ENCODE measurements around the gene TSEN15.

TSEN15 gene

GRCh38 chr1:184020328-184020727 is 31.2 kb upstream of the TSEN15 start:
- H3K4me1 ChIP-seq (ENCODE audit: insufficient read depth, low read length): peaks cover 15% of the 10 kb centered on the region
- no peaks in the 10 kb centered on the region for H3K36me3 ChIP-seq (ENCODE audit: insufficient read depth, low read depth, low read length)
- H3K27me3 ChIP-seq (ENCODE audit: insufficient read depth, low read length): peaks cover 5% of the 10 kb centered on the region; the same call in 1 of the 2 replicates
- no peak overlapping the region for H3K27ac ChIP-seq (ENCODE audit: low read length)
- no peak overlapping the region for H3K4me3 ChIP-seq (ENCODE audit: low read length)
- H3K9ac ChIP-seq (ENCODE audit: low read depth, low read length): no peak overlapping the region
- H3K9me3 ChIP-seq (ENCODE audit: insufficient read depth, low read depth, low read length): no peaks in the 10 kb centered on the region

- no peak overlapping the region for H3K27ac ChIP-seq (ENCODE audit: low read length)
- no peaks in the 10 kb centered on the region for H3K9me3 ChIP-seq (ENCODE audit: insufficient read depth, low read depth, low read length)
- H3K4me3 ChIP-seq (ENCODE audit: low read length): no peak overlapping the region
These were observed 30.7 kb upstream of the TSEN15 start for GRCh38 chr1:184020855-184021254.

GRCh38 chr1:184021728-184022127 is 29.8 kb upstream of the TSEN15 start:
- no peaks in the 10 kb centered on the region for H3K9me3 ChIP-seq (ENCODE audit: insufficient read depth, low read depth, low read length)
- H3K36me3 ChIP-seq (ENCODE audit: insufficient read depth, low read depth, low read length): no peaks in the 10 kb centered on the region
- peaks cover 19% of the 10 kb centered on the region for H3K27me3 ChIP-seq (ENCODE audit: insufficient read depth, low read length)
- no peak overlapping the region for H3K9ac ChIP-seq (ENCODE audit: low read depth, low read length)
- no peak overlapping the region for H3K4me3 ChIP-seq (ENCODE audit: low read length)
- H3K27ac ChIP-seq (ENCODE audit: low read length): no peak overlapping the region
- H3K4me1 ChIP-seq (ENCODE audit: insufficient read depth, low read length): peaks cover 20% of the 10 kb centered on the region

More at GRCh38 chr1:184020855-184021254, 30.7 kb upstream of the TSEN15 start:
- Histone ChIP-seq H3K27me3 (ENCODE audit: insufficient read depth, low read length) (peaks cover 10% of the 10 kb centered on the region), H3K9ac (ENCODE audit: low read depth, low read length) (no peak overlapping the region), H3K4me1 (ENCODE audit: insufficient read depth, low read length) (peaks cover 20% of the 10 kb centered on the region), H3K36me3 (ENCODE audit: insufficient read depth, low read depth, low read length) (no peaks in the 10 kb centered on the region)

GRCh38 chr1:184022668-184023067 is 28.9 kb upstream of the TSEN15 start:
- peaks cover 18% of the 10 kb centered on the region for H3K4me1 ChIP-seq (ENCODE audit: insufficient read depth, low read length)
- no peaks in the 10 kb centered on the region for H3K9me3 ChIP-seq (ENCODE audit: insufficient read depth, low read depth, low read length)
- no peak overlapping the region for H3K9ac ChIP-seq (ENCODE audit: low read depth, low read length)
- no peak overlapping the region for H3K4me3 ChIP-seq (ENCODE audit: low read length)
- peaks cover 26% of the 10 kb centered on the region for H3K27me3 ChIP-seq (ENCODE audit: insufficient read depth, low read length)
- no peak overlapping the region for H3K27ac ChIP-seq (ENCODE audit: low read length)
- H3K36me3 ChIP-seq (ENCODE audit: insufficient read depth, low read depth, low read length): no peaks in the 10 kb centered on the region

- peaks cover 20% of the 10 kb centered on the region for H3K4me1 ChIP-seq (ENCODE audit: insufficient read depth, low read length)
- H3K27me3 ChIP-seq (ENCODE audit: insufficient read depth, low read length): peaks cover 26% of the 10 kb centered on the region
- H3K4me3 ChIP-seq (ENCODE audit: low read length): no peak overlapping the region
- H3K9ac ChIP-seq (ENCODE audit: low read depth, low read length): no peak overlapping the region
- H3K9me3 ChIP-seq (ENCODE audit: insufficient read depth, low read depth, low read length): no peaks in the 10 kb centered on the region
- H3K36me3 ChIP-seq (ENCODE audit: insufficient read depth, low read depth, low read length): no peaks in the 10 kb centered on the region
- H3K27ac ChIP-seq (ENCODE audit: low read length): no peak overlapping the region
These were observed 28.4 kb upstream of the TSEN15 start for GRCh38 chr1:184023171-184023570.

GRCh38 chr1:184025242-184025675 is 26.3 kb upstream of the TSEN15 start:
- no peak overlapping the region for H3K27ac ChIP-seq (ENCODE audit: low read length)

GRCh38 chr1:184027826-184028695 is 23.5 kb upstream of the TSEN15 start:
- Histone ChIP-seq H3K9me3 (ENCODE audit: insufficient read depth, low read depth, low read length) (no peaks in the 10 kb centered on the region), H3K27me3 (ENCODE audit: insufficient read depth, low read length) (peaks cover 26% of the 10 kb centered on the region), H3K27ac (ENCODE audit: low read length) (no peak overlapping the region), H3K36me3 (ENCODE audit: insufficient read depth, low read depth, low read length) (no peaks in the 10 kb centered on the region), H3K9ac (ENCODE audit: low read depth, low read length) (no peak overlapping the region), H3K4me3 (ENCODE audit: low read length) (no peak overlapping the region), H3K4me1 (ENCODE audit: insufficient read depth, low read length) (peaks cover 22% of the 10 kb centered on the region)

More at GRCh38 chr1:184025242-184025675, 26.3 kb upstream of the TSEN15 start:
- Histone ChIP-seq H3K9me3 (ENCODE audit: insufficient read depth, low read depth, low read length) (no peaks in the 10 kb centered on the region), H3K4me1 (ENCODE audit: insufficient read depth, low read length) (peaks cover 22% of the 10 kb centered on the region), H3K36me3 (ENCODE audit: insufficient read depth, low read depth, low read length) (no peaks in the 10 kb centered on the region), H3K4me3 (ENCODE audit: low read length) (peak overlapping the region; percentile 19; the same call in 1 of the 2 replicates), H3K27me3 (ENCODE audit: insufficient read depth, low read length) (peaks cover 26% of the 10 kb centered on the region), H3K9ac (ENCODE audit: low read depth, low read length) (no peak overlapping the region)

- Histone ChIP-seq H3K9ac (ENCODE audit: low read depth, low read length) (no peak overlapping the region), H3K27me3 (ENCODE audit: insufficient read depth, low read length) (peaks cover 32% of the 10 kb centered on the region), H3K9me3 (ENCODE audit: insufficient read depth, low read depth, low read length) (no peaks in the 10 kb centered on the region), H3K4me1 (ENCODE audit: insufficient read depth, low read length) (peaks cover 18% of the 10 kb centered on the region), H3K4me3 (ENCODE audit: low read length) (no peak overlapping the region), H3K27ac (ENCODE audit: low read length) (no peak overlapping the region), H3K36me3 (ENCODE audit: insufficient read depth, low read depth, low read length) (no peaks in the 10 kb centered on the region)
These were observed 22.5 kb upstream of the TSEN15 start for GRCh38 chr1:184028854-184029623.

GRCh38 chr1:184030433-184031091 is 21.0 kb upstream of the TSEN15 start:
- H3K9ac ChIP-seq (ENCODE audit: low read depth, low read length): no peak overlapping the region
- no peaks in the 10 kb centered on the region for H3K9me3 ChIP-seq (ENCODE audit: insufficient read depth, low read depth, low read length)
- H3K27me3 ChIP-seq (ENCODE audit: insufficient read depth, low read length): peaks cover 40% of the 10 kb centered on the region
- H3K4me3 ChIP-seq (ENCODE audit: low read length): no peak overlapping the region
- peaks cover 15% of the 10 kb centered on the region for H3K4me1 ChIP-seq (ENCODE audit: insufficient read depth, low read length)
- H3K36me3 ChIP-seq (ENCODE audit: insufficient read depth, low read depth, low read length): no peaks in the 10 kb centered on the region
- H3K27ac ChIP-seq (ENCODE audit: low read length): no peak overlapping the region

GRCh38 chr1:184031092-184031408 is 20.5 kb upstream of the TSEN15 start:
- H3K9ac ChIP-seq (ENCODE audit: low read depth, low read length): no peak overlapping the region
- H3K36me3 ChIP-seq (ENCODE audit: insufficient read depth, low read depth, low read length): no peaks in the 10 kb centered on the region
- H3K4me1 ChIP-seq (ENCODE audit: insufficient read depth, low read length): peaks cover 12% of the 10 kb centered on the region
- H3K4me3 ChIP-seq (ENCODE audit: low read length): no peak overlapping the region
- no peaks in the 10 kb centered on the region for H3K9me3 ChIP-seq (ENCODE audit: insufficient read depth, low read depth, low read length)
- H3K27ac ChIP-seq (ENCODE audit: low read length): no peak overlapping the region
- peaks cover 40% of the 10 kb centered on the region for H3K27me3 ChIP-seq (ENCODE audit: insufficient read depth, low read length)

- no peaks in the 10 kb centered on the region for H3K36me3 ChIP-seq (ENCODE audit: insufficient read depth, low read depth, low read length)
- no peak overlapping the region for H3K9ac ChIP-seq (ENCODE audit: low read depth, low read length)
- H3K27ac ChIP-seq (ENCODE audit: low read length): no peak overlapping the region
- H3K9me3 ChIP-seq (ENCODE audit: insufficient read depth, low read depth, low read length): no peaks in the 10 kb centered on the region
- no peak overlapping the region for H3K4me3 ChIP-seq (ENCODE audit: low read length)
- H3K4me1 ChIP-seq (ENCODE audit: insufficient read depth, low read length): peaks cover 12% of the 10 kb centered on the region
- peaks cover 40% of the 10 kb centered on the region for H3K27me3 ChIP-seq (ENCODE audit: insufficient read depth, low read length)
These were observed 20.0 kb upstream of the TSEN15 start for GRCh38 chr1:184031409-184032107.
